ENCODE data around the gene CHRNG. TPM values are rescaled to one million over a fixed set of nuclear protein-coding genes. Genes with fewer than 3 reads are reported as not detected.

CHRNG gene
- total and polyA plus RNA-seq, 2 donors from 2014 or later = not detected

DNA sequence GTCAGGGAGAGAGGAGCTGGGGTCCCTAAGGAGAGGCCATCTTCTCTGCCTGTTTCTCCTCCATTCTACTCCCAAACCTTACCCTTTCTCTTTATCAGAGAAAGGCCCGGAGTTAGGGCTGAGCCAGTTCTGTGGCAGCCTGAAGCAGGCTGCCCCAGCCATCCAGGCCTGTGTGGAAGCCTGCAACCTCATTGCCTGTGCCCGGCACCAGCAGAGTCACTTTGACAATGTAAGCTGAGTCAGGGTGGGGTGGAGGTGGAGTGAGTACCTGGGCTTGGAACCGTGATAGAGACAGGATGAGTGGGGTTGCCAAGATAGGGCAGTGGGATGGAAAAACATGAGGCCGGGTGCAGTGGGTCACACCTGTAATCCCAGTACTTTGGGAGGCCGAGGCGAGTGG, 5.2 kb downstream of the CHRNG start:
- H3K4me3 ChIP-seq (ENCODE audit: low read length in 3 of 3) = no peak overlapping the region
- peaks cover 0 to 2% (median 0%) of the 10 kb centered on the region in 3 donors for H3K4me1 ChIP-seq (ENCODE audit: control insufficient read depth in 2 of 3, insufficient read depth in 2 of 3, low read depth in 1 of 3, low read length in 3 of 3)
- H3K9me3 ChIP-seq (ENCODE audit: control insufficient read depth in 2 of 3, insufficient read depth in 1 of 3, low read length in 3 of 3) = no peaks in the 10 kb centered on the region
- FAIRE-seq (no peak), DNase-seq (no peak)
- TF ChIP-seq, protein P1, sequence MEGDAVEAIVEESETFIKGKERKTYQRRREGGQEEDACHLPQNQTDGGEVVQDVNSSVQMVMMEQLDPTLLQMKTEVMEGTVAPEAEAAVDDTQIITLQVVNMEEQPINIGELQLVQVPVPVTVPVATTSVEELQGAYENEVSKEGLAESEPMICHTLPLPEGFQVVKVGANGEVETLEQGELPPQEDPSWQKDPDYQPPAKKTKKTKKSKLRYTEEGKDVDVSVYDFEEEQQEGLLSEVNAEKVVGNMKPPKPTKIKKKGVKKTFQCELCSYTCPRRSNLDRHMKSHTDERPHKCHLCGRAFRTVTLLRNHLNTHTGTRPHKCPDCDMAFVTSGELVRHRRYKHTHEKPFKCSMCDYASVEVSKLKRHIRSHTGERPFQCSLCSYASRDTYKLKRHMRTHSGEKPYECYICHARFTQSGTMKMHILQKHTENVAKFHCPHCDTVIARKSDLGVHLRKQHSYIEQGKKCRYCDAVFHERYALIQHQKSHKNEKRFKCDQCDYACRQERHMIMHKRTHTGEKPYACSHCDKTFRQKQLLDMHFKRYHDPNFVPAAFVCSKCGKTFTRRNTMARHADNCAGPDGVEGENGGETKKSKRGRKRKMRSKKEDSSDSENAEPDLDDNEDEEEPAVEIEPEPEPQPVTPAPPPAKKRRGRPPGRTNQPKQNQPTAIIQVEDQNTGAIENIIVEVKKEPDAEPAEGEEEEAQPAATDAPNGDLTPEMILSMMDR (IDR thresholded peaks at IDR 0.05; ENCODE audit: borderline replicate concordance, extremely low read depth, insufficient read depth) = no peak
- intact Hi-C loops (cut with DNase I) = no loop called here
- H3K9ac ChIP-seq (ENCODE audit: low read length in 3 of 3) = no peak overlapping the region
- no peak overlapping the region for H3K27ac ChIP-seq (ENCODE audit: low read depth in 2 of 2, low read length in 2 of 2)
- H3K27me3 ChIP-seq (ENCODE audit: control insufficient read depth, insufficient read depth, low read length) = no peaks in the 10 kb centered on the region
- H3K36me3 ChIP-seq (ENCODE audit: control insufficient read depth in 2 of 3, insufficient read depth in 3 of 3, low read length in 3 of 3) = peaks cover 0 to 2% (median 0%) of the 10 kb centered on the region in 3 donors

DNA sequence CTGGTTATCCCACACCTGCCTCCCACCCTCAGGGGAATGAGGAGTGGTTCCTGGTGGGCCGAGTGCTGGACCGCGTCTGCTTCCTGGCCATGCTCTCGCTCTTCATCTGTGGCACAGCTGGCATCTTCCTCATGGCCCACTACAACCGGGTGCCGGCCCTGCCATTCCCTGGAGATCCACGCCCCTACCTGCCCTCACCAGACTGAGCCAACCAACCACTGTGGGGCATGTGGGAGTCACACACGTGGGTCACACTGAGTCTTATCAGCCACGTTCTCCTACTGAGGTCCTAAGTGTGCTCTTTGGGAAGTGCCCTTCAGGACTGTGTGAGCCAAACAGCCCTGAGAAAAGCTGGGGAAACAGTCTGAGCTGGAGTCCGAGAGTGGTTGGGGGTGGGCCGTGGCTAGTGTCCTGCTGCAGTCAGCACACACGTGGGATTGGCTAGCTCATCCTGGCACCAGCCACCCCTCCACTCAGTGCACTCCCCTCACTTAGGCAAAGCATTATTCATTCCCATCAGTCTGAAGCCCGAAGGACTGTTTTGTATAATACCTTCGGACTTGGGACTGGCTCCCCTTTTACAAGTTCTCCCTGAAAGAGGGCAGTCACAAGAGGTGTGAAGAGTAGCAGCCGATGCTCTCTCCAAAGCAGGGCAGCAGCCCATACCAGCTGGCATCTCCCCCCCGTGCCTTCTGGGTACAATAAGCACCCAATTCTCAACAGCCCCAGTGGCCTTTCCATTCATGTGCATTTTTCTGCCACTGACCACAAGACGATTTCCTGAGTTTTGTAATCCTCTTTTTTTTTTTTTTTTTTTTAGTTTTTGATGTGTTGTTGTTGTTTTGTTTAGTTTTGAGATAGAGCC, 6.3 kb downstream of the CHRNG start:
- Histone ChIP-seq H3K9me3 (ENCODE audit: control insufficient read depth in 2 of 3, insufficient read depth in 1 of 3, low read length in 3 of 3) (no peaks in the 10 kb centered on the region), H3K36me3 (ENCODE audit: control insufficient read depth in 2 of 3, insufficient read depth in 3 of 3, low read length in 3 of 3) (peaks cover 0 to 2% (median 0%) of the 10 kb centered on the region in 3 donors), H3K27me3 (ENCODE audit: control insufficient read depth, insufficient read depth, low read length) (no peaks in the 10 kb centered on the region), H3K4me1 (ENCODE audit: control insufficient read depth in 2 of 3, insufficient read depth in 2 of 3, low read depth in 1 of 3, low read length in 3 of 3) (peaks cover 0 to 3% (median 0%) of the 10 kb centered on the region in 3 donors), H3K27ac (ENCODE audit: low read depth in 2 of 2, low read length in 2 of 2) (no peak overlapping the region), H3K4me3 (ENCODE audit: low read length in 3 of 3) (no peak overlapping the region), H3K9ac (ENCODE audit: low read length in 3 of 3) (no peak overlapping the region)
- DNase-seq (no peak), FAIRE-seq (no peak)
- TF ChIP-seq, protein P1 (IDR thresholded peaks at IDR 0.05; ENCODE audit: borderline replicate concordance, extremely low read depth, insufficient read depth) = no peak
- intact Hi-C loops (cut with DNase I) = no loop called here

DNA sequence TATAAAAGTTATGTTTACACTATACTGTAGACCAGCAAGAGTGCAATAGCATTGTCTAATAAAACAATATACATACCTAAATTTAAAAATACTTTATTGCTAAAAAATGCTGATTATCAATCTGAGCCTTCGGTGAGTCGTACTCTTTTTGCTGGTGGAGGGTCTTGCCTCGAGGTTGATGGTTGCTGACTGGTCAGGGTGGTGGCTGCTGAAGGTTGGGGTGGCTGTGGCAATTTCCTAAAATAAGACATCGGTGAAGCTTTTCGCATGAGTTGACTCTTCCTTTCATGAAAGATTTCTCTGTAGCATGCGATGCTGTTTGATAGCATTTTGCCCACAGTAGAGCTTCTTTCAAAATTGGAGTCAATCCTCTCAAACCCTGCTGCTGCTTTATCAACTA, 8.5 kb downstream of the CHRNG start:
- TF ChIP-seq, protein P1 (IDR thresholded peaks at IDR 0.05; ENCODE audit: borderline replicate concordance, extremely low read depth, insufficient read depth) = no peak
- no peak overlapping the region for H3K4me3 ChIP-seq (ENCODE audit: low read length in 3 of 3)
- no peak for DNase-seq
- no peak overlapping the region for H3K9ac ChIP-seq (ENCODE audit: low read length in 3 of 3)
- H3K4me1 ChIP-seq (ENCODE audit: control insufficient read depth in 2 of 3, insufficient read depth in 2 of 3, low read depth in 1 of 3, low read length in 3 of 3) = peaks cover 0 to 6% (median 6%) of the 10 kb centered on the region in 3 donors
- no peak overlapping the region for H3K27ac ChIP-seq (ENCODE audit: low read depth in 2 of 2, low read length in 2 of 2)
- FAIRE-seq = no peak
- H3K36me3 ChIP-seq (ENCODE audit: control insufficient read depth in 2 of 3, insufficient read depth in 3 of 3, low read length in 3 of 3) = peaks cover 0 to 3% (median 0%) of the 10 kb centered on the region in 3 donors
- H3K27me3 ChIP-seq (ENCODE audit: control insufficient read depth, insufficient read depth, low read length) = no peaks in the 10 kb centered on the region
- H3K9me3 ChIP-seq (ENCODE audit: control insufficient read depth in 2 of 3, insufficient read depth in 1 of 3, low read length in 3 of 3) = no peaks in the 10 kb centered on the region
- intact Hi-C loops (cut with DNase I) = no loop called here

All from kidney (tissue), 14 donors.